Keratinocyte (primary cell): Measurements from ENCODE around the gene GHRH. TPM values are rescaled to one million over a fixed set of nuclear protein-coding genes. Genes with fewer than 3 reads are reported as not detected.

Experiments used
- DNase-seq: peaks from one replicate; pipeline ENCODE4 v3.0.0-alpha.2; 2011; ENCODE audit warnings: low read depth, missing footprints, low spot score
- FAIRE-seq: peaks from 2 replicates; lab custom pipeline; 2011; peaks lifted over from hg19 to GRCh38; lab: Jason Lieb, UNC
- H2AFZ ChIP-seq: 2 replicates; pipeline ENCODE4 v1.6.0; 2012; ENCODE audit warnings: low read length, control low read depth, inconsistent platforms; ENCODE audit not compliant: control insufficient read depth
- H3K27ac ChIP-seq: 2 replicates; pipeline ENCODE4 v1.5.1; 2011; ENCODE audit warnings: low read length; ENCODE audit not compliant: control insufficient read depth, insufficient read depth
- H3K27me3 ChIP-seq: 3 replicates; pipeline ENCODE4 v1.6.0; 2011; ENCODE audit warnings: low read length; ENCODE audit not compliant: control insufficient read depth, insufficient read depth; ENCODE audit errors: extremely low read depth
- H3K36me3 ChIP-seq, 2 experiments: 2 replicates in 1 of 2; 3 replicates in 1 of 2; pipeline ENCODE4 v1.5.1; 2011; ENCODE audit warnings: low read length in 2 of 2, mild to moderate bottlenecking in 1 of 2; ENCODE audit not compliant: control insufficient read depth in 2 of 2, insufficient read depth in 2 of 2; ENCODE audit errors: extremely low read depth in 1 of 2
- H3K4me1 ChIP-seq: 3 replicates; pipeline ENCODE4 v1.5.1; 2011; ENCODE audit warnings: low read length; ENCODE audit not compliant: control insufficient read depth, insufficient read depth; ENCODE audit errors: extremely low read depth
- H3K4me2 ChIP-seq: 3 replicates; pipeline ENCODE4 v1.6.0; 2011; ENCODE audit warnings: low read depth, low read length; ENCODE audit not compliant: control insufficient read depth, insufficient read depth; ENCODE audit errors: extremely low read depth
- H3K4me3 ChIP-seq, 3 experiments: fragments of 200-600 bp in 1 of 3; sonication (generic) in 1 of 3; 2 replicates in 2 of 3; 3 replicates in 1 of 3; pipeline ENCODE4 v1.5.1; 2011 to 2016; ENCODE audit warnings: low read length in 3 of 3, mild to moderate bottlenecking in 3 of 3, control low read depth in 2 of 3, inconsistent platforms in 1 of 3, low read depth in 1 of 3, mixed read lengths in 1 of 3, mixed run types in 1 of 3, moderate library complexity in 1 of 3; ENCODE audit not compliant: control insufficient read depth in 2 of 3, insufficient read depth in 2 of 3; ENCODE audit errors: extremely low read depth in 1 of 3
- H3K79me2 ChIP-seq: 2 replicates; pipeline ENCODE4 v1.6.0; 2012; ENCODE audit warnings: low read length; ENCODE audit not compliant: control insufficient read depth, insufficient read depth
- H3K9ac ChIP-seq: 3 replicates; pipeline ENCODE4 v1.6.0; 2011; ENCODE audit warnings: low read length; ENCODE audit not compliant: control insufficient read depth, insufficient read depth; ENCODE audit errors: extremely low read depth
- H3K9me1 ChIP-seq: 3 replicates; pipeline ENCODE4 v1.6.0; 2011; ENCODE audit warnings: low read length; ENCODE audit not compliant: control insufficient read depth, insufficient read depth; ENCODE audit errors: extremely low read depth
- H3K9me3 ChIP-seq: 2 replicates; pipeline ENCODE4 v1.5.1; 2012; ENCODE audit warnings: low read depth, low read length; ENCODE audit not compliant: control insufficient read depth
- H4K20me1 ChIP-seq: 3 replicates; pipeline ENCODE4 v1.6.0; 2011; ENCODE audit warnings: low read length; ENCODE audit not compliant: control insufficient read depth, insufficient read depth; ENCODE audit errors: extremely low read depth
- EZH2 ChIP-seq: IDR thresholded peaks from one replicate; pipeline ENCODE4 v1.6.1; 2012; ENCODE audit warnings: inconsistent platforms, mild to moderate bottlenecking, low read length, moderate library complexity
- dilution Hi-C: fragments of 300-500 bp; cut with MboI; formaldehyde crosslinking; loops from one replicate; pipeline ENCODE4 v1.7.0; 2020; ENCODE audit warnings: low sequenced_read_pairs; ENCODE audit not compliant: extremely low pct_ligation_motif_present
- polyA plus RNA-seq, 5 experiments: library from polyadenylated mRNA; depleted of rRNA in 3 of 5; stranded (reverse) in 3 of 5; stranded (forward) in 1 of 5; unstranded in 1 of 5; fragments of >200 nt; gene quantifications; 1 replicate in 1 of 5; 2 replicates in 3 of 5; 3 replicates in 1 of 5; pipeline versions ENCODE4 v1.2.1 to v1.2.3, GENCODE V29; 2011 to 2012; ENCODE audit warnings: missing spikeins in 2 of 5, low read depth in 1 of 5, low replicate concordance in 1 of 5
- TF ChIP-seq, protein P1 (sequence below), 3 experiments: IDR thresholded peaks in 1 of 3; conservative IDR thresholded peaks in 1 of 3; optimal IDR thresholded peaks in 1 of 3; 2 replicates in 2 of 3; 3 replicates in 1 of 3; pipeline versions ENCODE3 to v1.5.1; 2011; ENCODE audit warnings: low read length in 3 of 3, mild to moderate bottlenecking in 3 of 3, moderate library complexity in 2 of 3, control low read depth in 1 of 3, inconsistent platforms in 1 of 3; ENCODE audit not compliant: insufficient read depth in 2 of 3; ENCODE audit errors: extremely low read depth in 1 of 3

GHRH gene
- polyA plus RNA-seq, 1 donor (not counting 4 experiments of a cell fraction or from before 2014, with no cell fraction given): not detected

DNA sequence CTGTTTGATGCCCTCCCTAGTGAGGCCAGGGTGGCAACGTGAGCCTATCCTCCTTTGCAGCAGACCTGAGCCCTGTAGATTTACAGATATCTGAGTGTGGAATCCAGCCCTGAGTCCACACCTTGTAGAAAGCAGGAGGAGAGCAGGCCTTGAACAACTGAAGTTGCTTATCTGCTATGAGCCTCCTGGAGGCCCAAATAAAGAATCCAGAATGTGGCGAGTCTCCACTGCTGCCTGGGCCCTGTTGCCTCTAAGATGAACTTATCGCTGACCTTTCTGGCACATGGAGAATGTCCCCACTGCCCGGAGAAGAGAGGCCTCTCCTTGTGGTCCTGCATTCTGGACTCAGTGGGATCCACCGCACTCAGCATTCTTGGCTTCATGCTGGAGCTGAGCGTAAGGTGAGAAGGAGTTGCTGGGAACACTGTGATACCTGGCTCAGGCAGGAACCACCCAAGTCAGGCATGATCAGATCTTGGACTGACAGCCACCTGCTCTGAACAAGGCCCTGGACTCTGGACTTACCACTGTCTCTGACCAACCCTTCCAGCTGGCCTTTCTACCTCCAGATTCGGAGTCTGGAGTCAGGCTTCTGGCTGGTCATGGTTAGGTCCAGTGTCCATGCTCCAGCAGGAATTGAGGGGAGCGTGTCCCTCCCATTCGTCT lies 22.0 kb upstream of the GHRH start:
- no peak overlapping the region for H2AFZ ChIP-seq
- dilution Hi-C loops: no loop called here
- H4K20me1 ChIP-seq: no peaks in the 10 kb centered on the region
- no peak overlapping the region for H3K27ac ChIP-seq
- H3K9ac ChIP-seq: no peak overlapping the region
- TF ChIP-seq, protein P1, sequence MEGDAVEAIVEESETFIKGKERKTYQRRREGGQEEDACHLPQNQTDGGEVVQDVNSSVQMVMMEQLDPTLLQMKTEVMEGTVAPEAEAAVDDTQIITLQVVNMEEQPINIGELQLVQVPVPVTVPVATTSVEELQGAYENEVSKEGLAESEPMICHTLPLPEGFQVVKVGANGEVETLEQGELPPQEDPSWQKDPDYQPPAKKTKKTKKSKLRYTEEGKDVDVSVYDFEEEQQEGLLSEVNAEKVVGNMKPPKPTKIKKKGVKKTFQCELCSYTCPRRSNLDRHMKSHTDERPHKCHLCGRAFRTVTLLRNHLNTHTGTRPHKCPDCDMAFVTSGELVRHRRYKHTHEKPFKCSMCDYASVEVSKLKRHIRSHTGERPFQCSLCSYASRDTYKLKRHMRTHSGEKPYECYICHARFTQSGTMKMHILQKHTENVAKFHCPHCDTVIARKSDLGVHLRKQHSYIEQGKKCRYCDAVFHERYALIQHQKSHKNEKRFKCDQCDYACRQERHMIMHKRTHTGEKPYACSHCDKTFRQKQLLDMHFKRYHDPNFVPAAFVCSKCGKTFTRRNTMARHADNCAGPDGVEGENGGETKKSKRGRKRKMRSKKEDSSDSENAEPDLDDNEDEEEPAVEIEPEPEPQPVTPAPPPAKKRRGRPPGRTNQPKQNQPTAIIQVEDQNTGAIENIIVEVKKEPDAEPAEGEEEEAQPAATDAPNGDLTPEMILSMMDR (optimal IDR thresholded peaks at IDR 0.05 in 1 of 3, IDR thresholded peaks at IDR 0.05 in 1 of 3, conservative IDR thresholded peaks at IDR 0.05 in 1 of 3; ENCODE audit: extremely low read depth in 1 of 3, insufficient read depth in 2 of 3, low read length in 3 of 3): no peak
- TF ChIP-seq EZH2: no peak
- no peaks in the 10 kb centered on the region for H3K36me3 ChIP-seq
- H3K4me1 ChIP-seq: peaks cover 15% of the 10 kb centered on the region
- no peak overlapping the region for H3K4me3 ChIP-seq
- no peak overlapping the region for H3K4me2 ChIP-seq
- FAIRE-seq: no peak
- H3K79me2 ChIP-seq: no peaks in the 10 kb centered on the region
- no peak for DNase-seq
- H3K27me3 ChIP-seq: no peaks in the 10 kb centered on the region
- H3K9me1 ChIP-seq: no peaks in the 10 kb centered on the region
- no peaks in the 10 kb centered on the region for H3K9me3 ChIP-seq

GRCh38 chr20:37282556-37282955 lies 20.9 kb upstream of the GHRH start:
- H3K9me3 ChIP-seq: no peaks in the 10 kb centered on the region
- H2AFZ ChIP-seq: no peak overlapping the region
- TF ChIP-seq EZH2: no peak
- TF ChIP-seq, protein P1 (optimal IDR thresholded peaks at IDR 0.05 in 1 of 3, IDR thresholded peaks at IDR 0.05 in 1 of 3, conservative IDR thresholded peaks at IDR 0.05 in 1 of 3; ENCODE audit: extremely low read depth in 1 of 3, insufficient read depth in 2 of 3, low read length in 3 of 3): peak; percentile 38 to 63 (median 53)
- H3K79me2 ChIP-seq: no peaks in the 10 kb centered on the region
- dilution Hi-C loops: no loop called here
- no peaks in the 10 kb centered on the region for H3K9me1 ChIP-seq
- DNase-seq (no peak), FAIRE-seq (peak; percentile 61)
- H3K36me3 ChIP-seq: no peaks in the 10 kb centered on the region
- H3K9ac ChIP-seq: no peak overlapping the region
- H4K20me1 ChIP-seq: no peaks in the 10 kb centered on the region
- no peak overlapping the region for H3K4me2 ChIP-seq
- peaks cover 7% of the 10 kb centered on the region for H3K4me1 ChIP-seq
- H3K4me3 ChIP-seq: no peak overlapping the region
- no peaks in the 10 kb centered on the region for H3K27me3 ChIP-seq
- no peak overlapping the region for H3K27ac ChIP-seq
